Smooth muscle cell (in vitro differentiated cells): ENCODE data around the gene DGAT2. TPM values are rescaled to one million over a fixed set of nuclear protein-coding genes. Genes with fewer than 3 reads are reported as not detected.

ENCODE experiments used
- DNase-seq: peaks from one replicate; lab custom pipeline; 2025; ENCODE audit not compliant: unreplicated experiment; lab: John Stamatoyannopoulos, UW
- H2AFZ ChIP-seq: fragments of 200-600 bp; sonication (generic); 2 replicates; pipeline ENCODE4 v1.6.0; 2016; ENCODE audit warnings: antibody characterized with exemption, low read depth, mild to moderate bottlenecking
- H3F3A ChIP-seq: fragments of 200-600 bp; sonication (generic); 2 replicates; pipeline ENCODE4 v1.6.0; 2017; ENCODE audit warnings: antibody characterized with exemption, low read depth
- H3K27ac ChIP-seq: fragments of 200-600 bp; sonication (generic); 2 replicates; pipeline ENCODE4 v1.5.1; 2016; ENCODE audit warnings: low read depth, mild to moderate bottlenecking
- H3K27me3 ChIP-seq: fragments of 200-600 bp; sonication (generic); 2 replicates; pipeline ENCODE4 v1.6.1; 2016; ENCODE audit warnings: low read depth, mild to moderate bottlenecking
- H3K36me3 ChIP-seq: fragments of 200-600 bp; sonication (generic); 2 replicates; pipeline ENCODE4 v1.5.1; 2016; ENCODE audit warnings: low read depth
- H3K4me1 ChIP-seq: fragments of 200-600 bp; sonication (generic); 2 replicates; pipeline ENCODE4 v1.5.1; 2016; ENCODE audit warnings: low read depth
- H3K4me2 ChIP-seq: fragments of 200-600 bp; sonication (generic); 2 replicates; pipeline ENCODE4 v1.6.0; 2016; ENCODE audit warnings: mild to moderate bottlenecking
- H3K4me3 ChIP-seq: fragments of 200-600 bp; sonication (generic); 2 replicates; pipeline ENCODE4 v1.5.1; 2016; ENCODE audit warnings: mild to moderate bottlenecking
- H3K79me2 ChIP-seq: fragments of 200-600 bp; sonication (generic); 2 replicates; pipeline ENCODE4 v1.6.0; 2016; ENCODE audit warnings: low read depth, mild to moderate bottlenecking
- H3K9ac ChIP-seq: fragments of 200-600 bp; sonication (generic); 2 replicates; pipeline ENCODE4 v1.6.0; 2016; ENCODE audit warnings: low read depth
- H3K9me3 ChIP-seq: fragments of 200-600 bp; sonication (generic); replicated peaks from 2 replicates; pipeline ENCODE4 v1.5.1; 2016; ENCODE audit warnings: low read depth
- H4K20me1 ChIP-seq: fragments of 200-600 bp; sonication (generic); 2 replicates; pipeline ENCODE4 v1.6.0; 2016; ENCODE audit warnings: low read depth
- WGBS: methylation state at CpG from one replicate; pipeline ENCODE4 v1.1.7; 2016; ENCODE audit warnings: low lambda C conversion rate; 5-methylcytosine and 5-hydroxymethylcytosine counted together
- polyA plus RNA-seq: library from polyadenylated mRNA; unstranded; fragments of >200 nt; fragmentation: Nextera tagmentation; extraction: Ambion mirVana; gene quantifications from 2 replicates; pipeline ENCODE4 v1.2.1, GENCODE V29; 2016
- total RNA-seq: library from RNA; depleted of rRNA; stranded (reverse); fragments of >200 nt; gene quantifications from 2 replicates; pipeline ENCODE4 v1.2.3, GENCODE V29; 2014
- TF ChIP-seq, protein P1 (sequence below): fragments of 200-600 bp; sonication (generic); IDR thresholded peaks from 2 replicates; pipeline ENCODE4 v1.5.1; 2017; ENCODE audit warnings: borderline replicate concordance, mild to moderate bottlenecking, antibody characterized with exemption; ENCODE audit not compliant: insufficient read depth, poor library complexity, severe bottlenecking

Gene DGAT2
- total and polyA plus RNA-seq, 2 experiments from 2014 or later = 1.5 to 3.7 TPM

DNA sequence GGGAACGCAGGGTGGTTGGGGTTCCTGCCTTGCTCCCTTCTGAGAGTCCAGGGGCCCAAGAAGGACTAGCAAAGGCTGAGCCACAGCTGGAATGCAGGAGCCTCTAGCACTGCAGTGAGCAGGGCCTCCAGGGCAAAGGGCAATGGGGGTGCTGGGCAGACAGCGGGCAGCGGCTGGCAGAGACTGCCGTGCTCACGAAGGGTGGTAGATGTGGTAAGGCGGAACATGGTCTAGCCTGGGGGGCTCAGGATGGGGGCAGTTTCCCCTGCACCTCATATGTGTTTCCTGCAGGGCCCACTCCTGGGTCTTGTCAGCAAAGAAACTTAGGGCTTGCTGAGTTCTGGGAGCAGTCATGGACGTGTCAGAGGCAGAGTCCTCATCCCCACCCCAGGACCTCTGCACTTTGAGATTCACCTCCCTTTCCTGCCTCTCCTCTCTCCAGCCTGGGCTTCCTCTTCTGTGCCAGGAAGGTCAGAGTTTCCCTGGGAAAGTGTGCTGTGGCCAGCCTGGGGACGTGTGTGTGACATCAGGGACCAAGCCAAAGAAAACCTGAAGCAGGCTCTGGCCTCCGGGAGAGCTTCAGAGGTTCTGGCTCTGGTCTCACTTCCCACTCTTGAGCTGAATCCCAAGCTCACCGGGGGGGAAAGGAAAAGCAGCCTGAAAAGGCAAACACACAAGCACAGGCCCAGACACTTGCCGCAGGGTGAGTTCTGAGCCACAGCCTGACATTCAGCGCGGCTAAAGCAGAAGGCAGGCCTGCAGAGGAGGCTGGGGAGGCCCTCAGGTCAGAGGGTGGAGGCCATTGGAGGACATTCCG, 46.5 kb upstream of the DGAT2 start:
- Histone ChIP-seq H4K20me1 (no peaks in the 10 kb centered on the region), H3K27ac (no peak overlapping the region), H3K4me1 (no peaks in the 10 kb centered on the region), H3K9me3 (no peaks in the 10 kb centered on the region), H3K27me3 (peaks cover 2% of the 10 kb centered on the region), H3K9ac (no peak overlapping the region), H2AFZ (no peak overlapping the region), H3K4me2 (no peak overlapping the region), H3K79me2 (no peaks in the 10 kb centered on the region), H3K4me3 (no peak overlapping the region), H3K36me3 (no peaks in the 10 kb centered on the region), H3F3A (no peaks in the 10 kb centered on the region)
- TF ChIP-seq, protein P1, sequence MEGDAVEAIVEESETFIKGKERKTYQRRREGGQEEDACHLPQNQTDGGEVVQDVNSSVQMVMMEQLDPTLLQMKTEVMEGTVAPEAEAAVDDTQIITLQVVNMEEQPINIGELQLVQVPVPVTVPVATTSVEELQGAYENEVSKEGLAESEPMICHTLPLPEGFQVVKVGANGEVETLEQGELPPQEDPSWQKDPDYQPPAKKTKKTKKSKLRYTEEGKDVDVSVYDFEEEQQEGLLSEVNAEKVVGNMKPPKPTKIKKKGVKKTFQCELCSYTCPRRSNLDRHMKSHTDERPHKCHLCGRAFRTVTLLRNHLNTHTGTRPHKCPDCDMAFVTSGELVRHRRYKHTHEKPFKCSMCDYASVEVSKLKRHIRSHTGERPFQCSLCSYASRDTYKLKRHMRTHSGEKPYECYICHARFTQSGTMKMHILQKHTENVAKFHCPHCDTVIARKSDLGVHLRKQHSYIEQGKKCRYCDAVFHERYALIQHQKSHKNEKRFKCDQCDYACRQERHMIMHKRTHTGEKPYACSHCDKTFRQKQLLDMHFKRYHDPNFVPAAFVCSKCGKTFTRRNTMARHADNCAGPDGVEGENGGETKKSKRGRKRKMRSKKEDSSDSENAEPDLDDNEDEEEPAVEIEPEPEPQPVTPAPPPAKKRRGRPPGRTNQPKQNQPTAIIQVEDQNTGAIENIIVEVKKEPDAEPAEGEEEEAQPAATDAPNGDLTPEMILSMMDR = no peak
- no peak for DNase-seq
- 90% methylated on average over 14 of the region's 14 CpGs for WGBS

DNA sequence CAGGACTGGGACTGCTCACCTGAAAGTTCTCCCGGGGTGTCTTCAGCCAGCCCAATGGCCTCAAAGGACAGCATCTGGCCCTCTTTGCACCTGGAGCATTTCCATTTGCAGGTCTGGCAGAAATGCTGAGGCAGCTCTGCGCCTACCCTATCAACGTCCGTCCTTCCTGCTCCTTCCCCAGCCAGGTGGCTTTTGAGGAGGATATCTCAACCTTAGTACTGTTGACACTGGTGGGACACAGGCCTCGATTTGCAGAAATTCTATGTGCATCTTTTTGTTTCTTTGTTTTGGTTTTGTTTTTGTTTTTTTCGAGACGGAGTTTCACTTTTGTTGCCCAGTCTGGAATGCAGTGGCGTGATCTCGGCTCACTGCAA, 45.9 kb upstream of the DGAT2 start:
- no peaks in the 10 kb centered on the region for H3K9me3 ChIP-seq
- H3K79me2 ChIP-seq = no peaks in the 10 kb centered on the region
- H4K20me1 ChIP-seq = no peaks in the 10 kb centered on the region
- no peak overlapping the region for H3K27ac ChIP-seq
- TF ChIP-seq, protein P1 = no peak
- 91% methylated on average over 9 of the region's 9 CpGs for WGBS
- DNase-seq = no peak
- no peak overlapping the region for H2AFZ ChIP-seq
- H3K36me3 ChIP-seq = no peaks in the 10 kb centered on the region
- no peak overlapping the region for H3K9ac ChIP-seq
- no peaks in the 10 kb centered on the region for H3F3A ChIP-seq
- no peak overlapping the region for H3K4me2 ChIP-seq
- H3K4me3 ChIP-seq = no peak overlapping the region
- no peaks in the 10 kb centered on the region for H3K4me1 ChIP-seq
- no peaks in the 10 kb centered on the region for H3K27me3 ChIP-seq

DNA sequence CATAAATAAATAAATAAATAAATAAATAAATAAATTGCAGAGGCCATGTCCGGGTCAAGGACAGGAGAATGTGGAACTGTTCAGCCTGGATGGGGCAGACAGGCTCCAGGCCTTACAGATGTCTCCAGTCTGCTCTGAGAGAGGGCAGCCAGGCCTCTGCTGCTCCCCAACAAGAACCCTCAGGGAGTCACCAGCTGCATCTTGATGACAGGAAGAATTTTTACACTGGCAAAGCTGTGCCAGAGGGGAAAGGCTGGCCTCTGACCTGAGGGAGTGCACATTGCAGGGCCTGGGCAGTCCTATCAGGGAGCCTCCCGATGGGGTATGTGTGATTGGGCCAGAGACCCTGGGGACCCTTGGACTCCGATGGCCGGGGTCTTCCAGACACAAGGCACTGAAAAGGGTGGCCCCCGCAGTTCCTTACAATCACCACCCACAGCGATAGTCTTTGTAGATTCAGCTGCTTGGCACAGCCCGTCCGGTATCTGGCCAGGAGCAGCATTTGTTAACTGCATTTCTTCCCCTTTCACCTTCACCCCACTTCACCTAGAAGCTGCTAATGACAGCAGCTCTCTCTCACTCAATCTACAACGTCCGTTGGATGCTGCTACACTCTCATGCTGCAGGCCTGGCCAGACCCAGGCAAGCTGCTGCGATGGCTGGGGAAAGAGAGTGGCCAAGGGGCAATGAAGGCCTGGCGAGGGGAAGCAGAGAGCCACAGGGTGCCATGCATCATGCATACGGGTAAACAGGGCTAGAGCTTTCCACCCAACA, 42.8 kb upstream of the DGAT2 start:
- H3K4me1 ChIP-seq = no peaks in the 10 kb centered on the region
- no peak overlapping the region for H3K4me2 ChIP-seq
- 85% methylated on average over 13 of the region's 13 CpGs for WGBS
- H3K4me3 ChIP-seq = no peak overlapping the region
- no peak overlapping the region for H3K27ac ChIP-seq
- H3K36me3 ChIP-seq = no peaks in the 10 kb centered on the region
- H4K20me1 ChIP-seq = no peaks in the 10 kb centered on the region
- no peak overlapping the region for H2AFZ ChIP-seq
- no peak overlapping the region for H3K9ac ChIP-seq
- no peaks in the 10 kb centered on the region for H3K79me2 ChIP-seq
- no peaks in the 10 kb centered on the region for H3K27me3 ChIP-seq
- H3K9me3 ChIP-seq = no peaks in the 10 kb centered on the region
- TF ChIP-seq, protein P1 = no peak
- no peaks in the 10 kb centered on the region for H3F3A ChIP-seq
- DNase-seq = no peak
